Measurements from ENCODE around the gene BASP1.
"Not testable (repeated sequence)": the region's sequence is repeated elsewhere in the genome, so short reads cannot be mapped to it uniquely, and the experiment has no call there.

Gene BASP1

GRCh38 chr5:17222664-17223063 is 5.2 kb downstream of the BASP1 start:
- DNase-seq = no peak

- no peak for DNase-seq
Measured at GRCh38 chr5:17223367-17224185, 6.1 kb downstream of the BASP1 start.

- DNase-seq = no peak
Measured at GRCh38 chr5:17224858-17225511, 7.6 kb downstream of the BASP1 start.

DNA sequence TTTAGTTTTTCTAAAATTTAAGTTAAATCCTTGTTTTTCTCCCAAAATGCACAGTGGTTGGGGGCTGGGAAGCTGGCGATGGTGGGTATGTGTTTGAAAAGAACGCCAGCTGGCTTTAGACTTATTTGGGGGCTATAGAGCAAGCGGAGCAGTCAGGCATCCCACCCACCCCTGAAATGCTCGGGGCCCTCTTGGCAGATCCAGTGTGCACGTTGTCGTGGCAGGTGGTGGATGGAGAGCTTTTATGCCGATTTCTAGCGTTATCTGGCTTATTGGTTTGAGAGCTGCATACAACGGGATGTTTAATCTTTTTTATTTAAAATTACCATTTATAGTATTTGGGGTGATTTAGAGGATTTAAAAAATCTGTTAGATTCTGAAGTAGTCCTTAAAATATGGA is 8.1 kb downstream of the BASP1 start:
- DNase-seq = no peak

DNA sequence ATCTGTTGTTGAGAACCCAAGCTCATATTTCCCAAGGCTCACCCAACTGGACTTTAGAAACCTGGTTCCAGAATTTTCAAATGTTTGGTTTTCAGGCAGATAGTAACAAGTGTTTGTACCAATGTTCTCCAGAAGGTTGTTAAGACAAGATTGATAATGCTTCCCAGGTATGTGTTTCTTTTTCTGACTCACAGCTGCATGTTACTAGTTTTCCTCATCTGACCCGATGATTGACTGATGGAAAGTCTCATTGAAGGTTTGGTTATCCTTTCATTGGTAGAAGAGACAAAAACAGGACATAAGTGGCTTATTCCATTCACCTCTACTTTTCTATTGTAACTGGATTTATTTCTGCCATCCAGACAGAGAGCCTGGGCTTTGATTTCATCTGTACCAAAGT is 10.4 kb downstream of the BASP1 start:
- no peak for DNase-seq

GRCh38 chr5:17228821-17229291 is 11.4 kb downstream of the BASP1 start:
- DNase-seq = no peak

- DNase-seq = no peak
Measured at GRCh38 chr5:17229313-17229712, 11.9 kb downstream of the BASP1 start.

GRCh38 chr5:17230191-17230590 is 12.8 kb downstream of the BASP1 start:
- no peak for DNase-seq

GRCh38 chr5:17230808-17231525 is 13.5 kb downstream of the BASP1 start:
- no peak for DNase-seq

DNA sequence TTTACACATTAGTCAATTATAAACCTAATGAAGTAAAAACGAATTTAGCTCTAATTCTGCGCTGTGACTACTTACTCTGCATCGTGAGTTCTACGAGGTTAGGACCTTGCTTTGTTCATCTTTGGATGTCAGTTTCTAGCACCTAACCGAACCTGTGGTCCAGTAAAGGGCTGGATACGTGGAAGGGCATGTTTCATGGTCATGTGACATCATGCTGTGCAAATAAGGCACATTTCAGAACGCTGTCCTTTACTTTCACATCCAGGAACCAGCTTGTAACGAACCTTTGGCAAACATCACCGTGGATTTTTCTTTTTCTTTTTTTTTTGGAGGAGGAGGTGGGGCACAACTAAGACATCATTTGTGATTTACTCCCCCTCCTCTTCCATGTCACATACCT is 15.0 kb downstream of the BASP1 start:
- no peak for DNase-seq

DNA sequence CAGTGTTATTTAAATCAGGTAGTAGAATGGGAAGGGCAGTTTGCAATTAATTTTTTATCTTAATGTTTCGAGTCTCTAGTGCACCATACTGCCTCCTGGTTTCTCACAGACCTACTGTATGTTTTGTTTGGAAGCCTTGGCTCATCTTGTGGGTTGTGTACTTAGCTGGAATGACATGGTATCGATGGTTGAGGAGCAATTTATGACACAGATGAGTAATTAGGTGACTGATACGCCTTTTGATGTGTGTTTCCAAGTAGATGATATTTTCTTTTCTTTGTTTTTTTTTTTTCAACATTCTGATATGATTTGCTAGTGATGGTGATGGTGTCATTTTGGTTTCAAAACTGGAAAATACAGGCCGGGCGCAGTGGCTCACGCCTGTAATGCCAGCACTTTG is 16.1 kb downstream of the BASP1 start:
- DNase-seq = no peak

DNA sequence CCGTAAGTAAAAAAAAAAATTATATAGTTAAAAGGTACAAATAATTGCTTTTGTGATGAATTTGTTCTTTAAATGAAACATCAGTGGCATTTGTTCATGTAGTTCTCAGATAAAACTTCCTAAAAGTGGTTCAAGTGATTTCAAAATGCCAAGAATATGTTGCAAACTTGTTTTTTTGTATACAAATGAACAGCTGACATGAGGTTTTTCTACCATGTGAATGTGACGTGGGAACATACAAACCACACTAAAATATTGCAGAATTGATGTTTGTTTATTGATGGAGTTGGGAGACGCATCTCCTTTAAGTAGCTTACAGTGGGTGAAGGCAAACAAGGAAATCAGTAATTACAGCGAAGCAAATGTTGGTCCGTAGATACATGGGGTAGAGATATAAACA is 16.9 kb downstream of the BASP1 start:
- no peak for DNase-seq

DNA sequence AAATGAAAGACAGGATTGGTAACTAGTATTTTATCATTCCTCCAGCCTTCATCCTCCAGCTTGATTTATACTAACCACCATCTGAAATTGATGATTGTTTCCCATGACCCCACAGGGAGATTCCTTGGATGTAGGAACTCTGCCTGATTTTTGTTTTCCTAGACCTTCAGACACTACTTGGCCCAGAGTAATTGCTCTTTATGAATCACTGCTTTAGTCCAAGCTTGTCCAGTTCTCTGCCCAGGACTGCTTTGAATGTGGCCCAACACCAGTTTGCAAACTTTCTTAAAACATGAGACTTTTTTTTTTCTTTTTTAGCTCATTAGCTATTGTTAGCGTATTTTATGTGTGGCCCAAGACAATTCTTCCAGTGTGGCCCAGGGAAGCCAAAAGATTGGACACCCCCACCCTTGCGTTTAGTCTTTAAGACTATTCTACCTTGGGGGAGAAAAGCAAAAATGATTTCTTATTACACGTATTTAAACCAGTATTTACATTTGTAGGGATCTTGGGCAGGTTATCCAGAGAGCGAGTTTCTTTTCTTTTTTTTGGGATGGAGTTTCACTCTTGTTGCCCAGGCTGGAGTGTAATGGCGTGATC is 18.4 kb downstream of the BASP1 start:
- no peak for DNase-seq

GRCh38 chr5:17238521-17239041 is 21.1 kb downstream of the BASP1 start:
- DNase-seq = no peak

DNA sequence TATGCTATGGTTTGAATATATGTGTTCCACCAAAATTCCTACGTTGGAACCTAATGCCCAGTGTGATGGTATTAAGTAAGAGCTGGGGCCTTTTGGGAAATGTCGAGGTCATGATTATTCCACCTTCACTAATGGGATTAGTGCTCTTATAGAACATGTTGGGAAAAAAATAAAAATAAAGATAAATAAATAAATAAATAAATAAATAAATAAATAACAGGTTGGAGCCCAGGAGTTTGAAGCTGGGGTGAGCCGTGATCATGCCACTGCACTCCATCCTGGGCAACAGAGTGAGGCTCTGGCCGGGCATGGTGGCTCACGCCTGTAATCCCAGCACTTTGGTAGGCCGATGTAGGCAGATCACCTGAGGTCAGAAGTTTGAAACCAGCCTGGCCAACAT is 22.5 kb downstream of the BASP1 start:
- DNase-seq = no peak

DNA sequence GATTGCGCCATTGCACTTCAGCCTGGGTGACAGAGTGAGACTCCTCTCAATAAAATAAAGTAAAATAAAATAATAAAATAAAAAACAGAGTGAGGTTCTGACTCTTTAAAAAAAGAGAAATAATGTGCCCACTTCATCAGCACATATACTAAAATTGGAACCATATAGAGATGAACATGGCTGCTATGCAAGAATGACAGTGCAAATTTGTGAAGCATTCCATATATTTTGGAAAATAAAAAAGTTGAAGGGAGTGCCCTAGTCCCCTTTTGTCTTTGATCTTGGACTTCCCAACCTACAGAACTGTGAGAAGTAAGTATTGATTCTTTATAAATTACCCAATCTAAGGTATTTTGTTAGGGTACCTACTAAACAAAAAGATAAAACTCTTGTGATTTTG is 23.1 kb downstream of the BASP1 start:
- no peak for DNase-seq

- no peak for DNase-seq
Measured at GRCh38 chr5:17241635-17242034, 24.2 kb downstream of the BASP1 start.

DNA sequence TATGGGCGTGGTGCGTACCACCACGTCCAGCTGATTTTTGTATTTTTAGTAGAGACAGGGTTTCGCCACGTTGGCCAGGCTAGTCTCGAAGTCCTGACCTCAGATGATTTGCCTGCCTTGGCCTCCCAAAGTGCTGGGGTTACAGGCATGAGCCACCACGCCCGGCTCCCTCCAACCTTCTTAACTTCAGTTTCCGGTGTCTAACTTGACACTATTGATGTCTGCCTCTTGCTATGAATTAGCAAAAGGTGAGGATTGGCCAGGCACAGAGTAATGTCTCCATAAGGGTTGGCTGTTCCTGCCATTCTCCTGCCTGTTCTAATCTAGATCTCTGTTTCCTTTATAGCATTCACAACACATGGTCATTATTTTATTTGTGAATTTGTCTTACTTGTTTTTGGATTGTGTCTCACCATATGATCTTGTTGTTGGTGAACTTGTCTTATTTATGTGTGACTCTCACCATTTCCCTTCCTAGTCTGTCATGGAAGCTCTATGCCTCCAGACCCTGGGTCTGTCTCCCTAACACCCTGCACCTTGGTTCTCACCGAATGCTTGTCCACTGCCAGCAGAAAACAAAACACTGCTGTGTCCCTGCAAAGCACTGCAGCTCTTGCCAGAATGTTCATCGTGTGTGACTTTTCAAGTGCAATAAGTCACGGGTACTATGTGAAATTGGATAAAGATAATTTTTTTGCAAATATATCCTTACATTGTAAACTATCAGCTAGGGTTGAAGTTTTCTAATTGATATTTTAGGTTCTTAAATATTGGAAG is 26.0 kb downstream of the BASP1 start:
- DNase-seq = no peak

GRCh38 chr5:17249029-17249634 is 31.7 kb downstream of the BASP1 start:
- DNase-seq = no peak

GRCh38 chr5:17249841-17250240 is 32.4 kb downstream of the BASP1 start:
- not testable (repeated sequence) for DNase-seq

Measured in amygdala (tissue), 56 donors.